Neural cell (in vitro differentiated cells): ENCODE measurements around the gene FAM72A. TPM values are rescaled to one million over a fixed set of nuclear protein-coding genes. Genes with fewer than 3 reads are reported as not detected.
"Not testable (repeated sequence)": the region's sequence is repeated elsewhere in the genome, so short reads cannot be mapped to it uniquely, and the experiment has no call there.

Source experiments
- H2AFZ ChIP-seq: fragments of 200-600, 300-800 bp; sonication (generic), shearing (Covaris generic); 2 replicates; pipeline ENCODE4 v1.6.0; 2014; ENCODE audit warnings: low read depth, mild to moderate bottlenecking, antibody characterized with exemption, low read length, moderate library complexity
- H3F3A ChIP-seq: fragments of 200-600 bp; shearing (Covaris generic); 2 replicates; pipeline ENCODE4 v1.6.1; 2016; ENCODE audit warnings: mild to moderate bottlenecking, moderate library complexity, mixed read lengths, antibody characterized with exemption, low read length; ENCODE audit not compliant: insufficient read depth, poor library complexity, severe bottlenecking
- H3K27ac ChIP-seq: fragments of 200-600, 300-800 bp; sonication (generic), shearing (Covaris generic); 2 replicates; pipeline ENCODE4 v1.5.1; 2014; ENCODE audit warnings: mild to moderate bottlenecking, low read length, moderate library complexity
- H3K27me3 ChIP-seq: fragments of 300-800, 200-600 bp; sonication (generic), shearing (Covaris generic); 2 replicates; pipeline ENCODE4 v1.6.0; 2014; ENCODE audit warnings: mild to moderate bottlenecking, low read depth, low read length, moderate library complexity; ENCODE audit not compliant: insufficient read depth
- H3K36me3 ChIP-seq: fragments of 300-800, 200-600 bp; sonication (generic), shearing (Covaris generic); 2 replicates; pipeline ENCODE4 v1.5.1; 2014; ENCODE audit warnings: mild to moderate bottlenecking, antibody characterized with exemption, low read length, moderate library complexity; ENCODE audit not compliant: insufficient read depth
- H3K4me2 ChIP-seq: fragments of 300-800, 200-600 bp; sonication (generic), shearing (Covaris generic); 2 replicates; pipeline ENCODE4 v1.6.0; 2014; ENCODE audit warnings: mild to moderate bottlenecking, low read length
- H3K4me3 ChIP-seq: fragments of 300-800, 200-600 bp; sonication (generic), shearing (Covaris generic); 2 replicates; pipeline ENCODE4 v1.5.1; 2014; ENCODE audit warnings: mild to moderate bottlenecking, low read length, moderate library complexity
- H3K79me2 ChIP-seq: fragments of 200-600 bp; shearing (Covaris generic); replicated peaks from 2 replicates; pipeline ENCODE4 v1.6.0; 2014; ENCODE audit warnings: mild to moderate bottlenecking, low read length, moderate library complexity; ENCODE audit not compliant: insufficient read depth
- H3K9ac ChIP-seq: fragments of 300-800, 200-600 bp; sonication (generic), shearing (Covaris generic); 2 replicates; pipeline ENCODE4 v1.6.1; 2016; ENCODE audit warnings: mild to moderate bottlenecking, low read length, mixed read lengths
- H3K9me2 ChIP-seq: fragments of 200-600 bp; shearing (Covaris generic); 2 replicates; pipeline ENCODE4 v1.6.1; 2016; ENCODE audit warnings: mild to moderate bottlenecking, low read length, mixed read lengths; ENCODE audit not compliant: insufficient read depth
- H3K9me3 ChIP-seq: fragments of 200-600, 300-800 bp; sonication (generic), shearing (Covaris generic); 2 replicates; pipeline ENCODE4 v1.6.1; 2016; ENCODE audit warnings: mild to moderate bottlenecking, mixed run types, low read length, moderate library complexity, mixed read lengths
- H4K20me1 ChIP-seq: fragments of 200-600 bp; shearing (Covaris generic); 2 replicates; pipeline ENCODE4 v1.6.1; 2016; ENCODE audit warnings: mild to moderate bottlenecking, mixed run types; ENCODE audit not compliant: insufficient read depth
- polyA plus RNA-seq: library from polyadenylated mRNA; depleted of rRNA; stranded (reverse); fragments of >200 nt; gene quantifications from 2 replicates; pipeline ENCODE4 v1.2.3, GENCODE V29; 2014

The FAM72A gene
- polyA plus RNA-seq, 1 donor from 2014 or later: 2.2 TPM

GRCh38 chr1:206234189-206234916, 31.7 kb upstream of the FAM72A start:
- not testable (repeated sequence) for H3K4me3 ChIP-seq, H3K9me2 ChIP-seq, H4K20me1 ChIP-seq, H3K4me2 ChIP-seq, H2AFZ ChIP-seq, H3K9me3 ChIP-seq, H3K27ac ChIP-seq, H3K9ac ChIP-seq, H3F3A ChIP-seq, H3K27me3 ChIP-seq, H3K36me3 ChIP-seq, H3K79me2 ChIP-seq

DNA sequence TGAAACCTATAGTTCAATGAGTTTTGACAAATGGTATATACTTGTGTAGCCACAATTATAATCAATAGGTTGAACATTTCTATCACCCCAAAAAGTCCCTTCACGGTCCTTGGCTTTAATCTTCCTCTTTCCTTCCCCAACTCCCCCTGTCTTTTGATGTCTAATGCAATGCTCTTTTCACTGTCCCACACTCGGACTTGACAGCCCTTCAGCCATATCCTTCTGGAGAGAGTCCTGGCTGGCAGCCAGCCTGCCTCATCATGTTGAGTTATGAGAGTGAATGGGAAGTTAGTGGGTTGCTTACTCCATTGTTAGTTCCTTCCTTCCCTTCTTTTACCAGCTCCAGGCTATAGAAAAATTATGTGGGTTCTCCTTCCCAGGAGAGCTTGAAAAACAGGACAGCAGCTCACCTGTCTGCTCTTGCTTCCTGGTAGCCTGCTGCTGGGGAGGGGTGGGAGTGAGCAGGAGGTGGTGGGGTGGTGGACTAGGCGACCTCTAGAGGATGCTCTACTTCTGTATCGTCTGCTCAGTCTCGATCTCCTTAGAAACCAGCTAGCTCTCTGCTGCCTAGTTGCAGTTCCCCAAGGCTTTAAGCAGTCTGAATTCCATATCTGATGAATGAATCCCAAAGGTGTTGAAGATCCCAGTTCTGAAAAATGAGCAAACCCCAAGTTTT, 30.5 kb upstream of the FAM72A start:
- not testable (repeated sequence) for H3K79me2 ChIP-seq, H3K9ac ChIP-seq, H3K4me3 ChIP-seq, H2AFZ ChIP-seq, H3K9me2 ChIP-seq, H3K27me3 ChIP-seq, H3K36me3 ChIP-seq, H3K4me2 ChIP-seq, H3F3A ChIP-seq, H4K20me1 ChIP-seq, H3K27ac ChIP-seq, H3K9me3 ChIP-seq

- not testable (repeated sequence) for H3K4me2 ChIP-seq, H3F3A ChIP-seq, H3K79me2 ChIP-seq, H2AFZ ChIP-seq, H3K27me3 ChIP-seq, H3K9me3 ChIP-seq, H3K9ac ChIP-seq, H3K36me3 ChIP-seq, H3K9me2 ChIP-seq, H3K27ac ChIP-seq, H3K4me3 ChIP-seq, H4K20me1 ChIP-seq
Measured at GRCh38 chr1:206231989-206232388, 29.4 kb upstream of the FAM72A start.

DNA sequence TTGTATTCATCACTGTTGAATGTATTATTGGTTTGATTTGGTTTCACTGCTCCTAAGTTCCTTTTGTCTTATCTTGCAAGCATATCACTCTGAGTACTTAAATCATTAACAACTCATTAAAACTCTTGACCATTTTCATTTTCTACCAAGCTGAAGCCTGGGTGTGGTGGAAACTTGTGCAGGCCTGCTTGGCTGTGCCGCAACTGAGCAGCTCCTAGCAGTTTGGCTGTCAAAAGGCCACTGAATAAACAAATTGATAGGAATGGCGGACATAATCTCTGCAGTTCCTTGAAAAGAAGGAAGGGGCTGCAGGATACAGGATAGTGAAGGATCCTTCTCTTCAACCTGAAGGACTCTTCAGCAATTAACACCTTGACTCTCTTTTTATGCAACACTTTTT, 26.6 kb upstream of the FAM72A start:
- not testable (repeated sequence) for H3K4me3 ChIP-seq, H4K20me1 ChIP-seq, H3K27ac ChIP-seq, H3K79me2 ChIP-seq, H3K27me3 ChIP-seq, H3F3A ChIP-seq, H3K9ac ChIP-seq, H3K9me3 ChIP-seq, H3K36me3 ChIP-seq, H2AFZ ChIP-seq, H3K9me2 ChIP-seq, H3K4me2 ChIP-seq

GRCh38 chr1:206226886-206227285, 24.2 kb upstream of the FAM72A start:
- not testable (repeated sequence) for H3K36me3 ChIP-seq, H3K27me3 ChIP-seq, H3K27ac ChIP-seq, H3F3A ChIP-seq, H4K20me1 ChIP-seq, H3K4me3 ChIP-seq, H3K9ac ChIP-seq, H3K9me2 ChIP-seq, H3K9me3 ChIP-seq, H2AFZ ChIP-seq, H3K79me2 ChIP-seq, H3K4me2 ChIP-seq

GRCh38 chr1:206225386-206225785, 22.7 kb upstream of the FAM72A start:
- H2AFZ ChIP-seq, H3K27me3 ChIP-seq, H3K27ac ChIP-seq, H4K20me1 ChIP-seq, H3K9ac ChIP-seq, H3K79me2 ChIP-seq, H3K9me3 ChIP-seq, H3K36me3 ChIP-seq, H3F3A ChIP-seq, H3K4me3 ChIP-seq, H3K4me2 ChIP-seq, H3K9me2 ChIP-seq: not testable (repeated sequence)

DNA sequence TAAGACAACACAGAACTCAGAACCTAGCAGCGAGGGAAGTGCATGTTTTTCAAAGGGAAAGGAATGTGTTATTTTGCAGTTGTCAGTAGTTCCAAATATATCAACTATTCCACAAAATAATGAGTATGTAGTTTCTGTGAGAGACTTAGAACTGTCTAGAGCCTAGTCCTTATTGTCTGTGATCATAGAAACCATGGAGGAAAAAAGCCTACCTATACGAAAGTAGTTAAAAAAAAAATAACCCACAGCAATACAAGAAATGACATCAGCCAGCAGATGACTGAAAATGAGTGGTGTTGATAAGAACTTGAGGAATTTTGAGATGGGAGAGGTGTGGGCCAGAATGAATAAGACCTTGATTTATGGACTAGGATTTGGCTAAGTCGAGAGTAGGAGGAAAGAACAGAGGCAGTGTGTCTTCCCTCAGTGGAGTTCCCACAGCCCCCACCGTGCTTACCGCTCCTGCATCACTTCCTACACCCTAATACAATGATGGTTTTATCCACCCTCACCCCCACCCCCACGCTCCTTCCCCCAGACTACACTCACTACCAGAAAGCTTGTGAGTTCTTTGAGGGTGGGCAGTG, 21.6 kb upstream of the FAM72A start:
- H3K4me2 ChIP-seq: not testable (repeated sequence)

DNA sequence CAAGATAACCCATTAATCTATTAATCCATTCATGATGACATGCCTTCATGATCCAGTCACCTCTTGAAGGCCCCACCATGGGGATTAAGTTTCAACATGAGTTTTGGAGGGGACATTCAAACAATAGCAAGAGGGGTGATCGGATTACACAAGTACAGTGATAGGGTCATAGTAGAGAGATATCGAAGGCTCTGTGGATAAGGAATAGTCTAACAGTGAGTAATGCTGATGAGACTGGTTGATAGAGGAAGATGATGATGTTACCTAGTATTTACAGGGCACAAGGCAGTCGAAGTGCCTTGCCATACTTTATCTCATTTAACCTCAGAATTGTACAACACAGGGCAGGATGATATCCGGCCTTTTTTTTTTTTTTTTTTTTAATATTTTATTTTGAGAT, 18.9 kb upstream of the FAM72A start:
- not testable (repeated sequence) for H3K27ac ChIP-seq, H3K4me3 ChIP-seq, H3K27me3 ChIP-seq, H4K20me1 ChIP-seq, H2AFZ ChIP-seq, H3K79me2 ChIP-seq, H3F3A ChIP-seq, H3K36me3 ChIP-seq, H3K9ac ChIP-seq, H3K9me2 ChIP-seq, H3K9me3 ChIP-seq, H3K4me2 ChIP-seq

More for the DNA sequence above, 21.6 kb upstream of the FAM72A start:
- not testable (repeated sequence) for H3K79me2 ChIP-seq, H3K36me3 ChIP-seq, H3K9me2 ChIP-seq, H3F3A ChIP-seq, H3K4me3 ChIP-seq, H3K9me3 ChIP-seq, H3K9ac ChIP-seq, H2AFZ ChIP-seq, H3K27ac ChIP-seq, H4K20me1 ChIP-seq, H3K27me3 ChIP-seq
